ENCODE data around the gene MAP3K20.
"Not testable (repeated sequence)": the region's sequence is repeated elsewhere in the genome, so short reads cannot be mapped to it uniquely, and the experiment has no call there.

The MAP3K20 gene

DNA sequence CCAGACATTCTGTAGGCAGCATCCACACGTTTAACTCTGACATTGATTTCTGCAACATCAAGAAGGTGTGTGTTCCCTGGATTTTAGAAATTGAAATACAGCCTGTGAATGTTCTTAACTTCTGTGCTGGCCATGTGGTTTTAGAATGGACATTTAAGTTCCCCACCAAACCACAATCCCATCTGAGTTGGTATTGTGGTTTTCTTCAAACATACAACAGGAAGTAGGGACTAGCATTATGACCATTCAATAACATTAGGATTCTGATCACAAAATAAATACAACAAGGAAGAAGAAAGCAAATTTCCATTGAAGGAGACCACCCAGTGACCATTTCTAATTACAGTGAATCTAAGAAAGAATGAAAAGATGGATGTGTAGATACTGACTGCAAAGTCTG is 51.2 kb downstream of the MAP3K20 start:
- no peak for DNase-seq (ENCODE audit: low spot score)

- DNase-seq (ENCODE audit: low spot score) = not testable (repeated sequence)
Measured at GRCh38 chr2:173128132-173128531, 52.5 kb downstream of the MAP3K20 start.

GRCh38 chr2:173130496-173131465 is 55.1 kb downstream of the MAP3K20 start:
- DNase-seq (ENCODE audit: low spot score) = no peak

GRCh38 chr2:173132531-173132930 is 56.9 kb downstream of the MAP3K20 start:
- no peak for DNase-seq (ENCODE audit: low spot score)

DNA sequence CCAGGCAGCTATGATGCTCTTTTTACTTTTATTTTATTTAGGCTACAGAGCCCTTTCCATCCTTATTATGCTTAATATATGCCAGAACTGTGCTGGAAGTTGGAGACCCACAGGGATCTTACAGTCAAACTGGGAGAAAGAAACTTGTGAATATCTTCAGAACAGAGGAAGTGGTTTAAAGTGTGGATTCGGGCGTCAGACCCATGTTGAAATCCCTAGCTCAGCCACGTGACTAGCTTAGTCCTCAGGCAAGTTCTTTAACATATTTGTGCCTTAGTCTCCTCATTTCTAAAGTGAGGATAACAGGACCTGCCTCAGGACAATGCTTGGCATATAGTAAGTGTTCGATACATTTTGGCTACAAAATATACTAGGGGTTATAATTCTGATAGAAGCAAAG is 59.1 kb downstream of the MAP3K20 start:
- DNase-seq (ENCODE audit: low spot score) = no peak

- DNase-seq (ENCODE audit: low spot score) = no peak
Measured at GRCh38 chr2:173136067-173136466, 60.4 kb downstream of the MAP3K20 start.

GRCh38 chr2:173136599-173136998 is 61.0 kb downstream of the MAP3K20 start:
- no peak for DNase-seq (ENCODE audit: low spot score)

DNA sequence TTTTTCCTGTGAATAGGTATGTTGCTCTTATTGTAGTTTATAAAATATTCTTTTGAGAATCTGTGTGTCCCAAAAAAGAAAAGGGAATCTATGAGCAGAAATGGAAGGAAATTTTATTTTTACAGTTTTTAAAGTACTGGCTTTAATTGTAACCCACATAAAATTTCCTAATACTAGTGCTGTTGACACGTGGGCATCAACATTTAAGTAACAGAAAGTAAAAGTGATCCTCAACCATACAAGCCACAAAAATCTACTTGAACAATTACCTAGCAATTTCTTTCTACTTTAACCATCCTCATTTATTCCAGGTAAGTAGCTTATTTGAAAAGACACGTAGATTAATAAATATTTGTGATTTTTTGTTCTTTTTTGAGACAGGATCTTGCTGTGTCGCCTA is 62.0 kb downstream of the MAP3K20 start:
- no peak for DNase-seq (ENCODE audit: low spot score)

- DNase-seq (ENCODE audit: low spot score) = no peak
Measured at GRCh38 chr2:173138962-173139361, 63.3 kb downstream of the MAP3K20 start.

DNA sequence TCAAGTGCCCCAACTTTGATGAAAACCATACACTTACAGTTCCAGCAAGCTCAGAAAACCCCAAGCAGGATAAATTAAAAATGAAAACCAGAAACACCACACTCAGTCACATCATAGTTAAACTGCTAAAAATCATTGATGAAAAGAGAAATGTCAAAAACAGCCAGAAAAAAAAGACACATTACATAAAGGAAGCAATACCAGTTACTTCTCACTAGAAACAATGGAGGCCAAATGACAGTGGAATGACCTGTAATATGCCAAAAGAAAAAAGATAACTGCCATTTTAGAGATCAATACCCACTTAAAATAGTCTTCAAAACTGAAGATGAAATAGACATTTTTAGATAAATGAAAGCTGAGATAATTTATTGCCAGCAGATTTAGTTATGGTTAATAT is 66.0 kb downstream of the MAP3K20 start:
- no peak for DNase-seq (ENCODE audit: low spot score)

GRCh38 chr2:173145454-173145853 is 69.8 kb downstream of the MAP3K20 start:
- DNase-seq (ENCODE audit: low spot score) = no peak

DNA sequence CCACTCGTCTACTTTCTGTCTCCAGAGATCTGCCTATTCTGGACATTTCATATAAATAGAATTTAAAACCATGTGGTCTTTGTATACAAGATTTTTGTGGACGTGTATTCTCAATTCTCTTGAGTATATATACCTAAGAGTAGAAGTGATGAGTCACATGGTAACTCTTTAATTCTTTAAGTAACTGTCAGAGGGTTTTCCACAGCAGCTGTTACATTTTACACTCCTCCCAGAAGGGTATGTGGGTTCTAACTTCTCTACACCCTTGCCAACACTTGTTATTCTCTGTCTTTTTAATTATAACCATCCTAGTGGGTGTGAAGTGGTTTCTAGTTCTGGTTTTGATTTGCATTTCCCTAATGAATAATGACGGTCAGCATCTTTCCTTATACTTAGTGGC is 70.9 kb downstream of the MAP3K20 start:
- no peak for DNase-seq (ENCODE audit: low spot score)

DNA sequence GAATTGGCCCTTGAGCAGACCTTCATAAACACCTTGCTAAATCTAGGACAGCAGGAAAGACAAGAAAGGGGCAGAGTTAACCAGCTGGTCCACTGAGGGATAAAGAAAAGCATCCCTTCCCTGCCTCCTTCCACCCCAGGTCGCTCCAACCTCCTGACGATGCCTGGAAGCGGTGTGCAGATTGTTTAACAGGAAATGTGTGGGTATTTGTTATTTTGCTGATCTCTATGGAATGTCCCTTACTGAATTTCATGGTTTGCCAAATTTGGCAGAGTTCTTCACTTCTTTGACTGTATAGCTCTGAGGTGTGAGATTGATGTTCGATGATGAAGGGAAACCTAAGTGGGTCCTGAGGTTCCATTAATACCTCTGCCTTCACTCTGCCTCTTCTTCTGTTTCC is 72.9 kb downstream of the MAP3K20 start:
- no peak for DNase-seq (ENCODE audit: low spot score)

- DNase-seq (ENCODE audit: low spot score) = no peak
Measured at GRCh38 chr2:173149491-173149890, 73.8 kb downstream of the MAP3K20 start.

GRCh38 chr2:173150087-173150486 is 74.4 kb downstream of the MAP3K20 start:
- DNase-seq (ENCODE audit: low spot score) = no peak

- DNase-seq (ENCODE audit: low spot score) = no peak
Measured at GRCh38 chr2:173150963-173151362, 75.3 kb downstream of the MAP3K20 start.

- peak; percentile 27 for DNase-seq (ENCODE audit: low spot score)
Measured at GRCh38 chr2:173151671-173152401, 76.2 kb downstream of the MAP3K20 start.

DNA sequence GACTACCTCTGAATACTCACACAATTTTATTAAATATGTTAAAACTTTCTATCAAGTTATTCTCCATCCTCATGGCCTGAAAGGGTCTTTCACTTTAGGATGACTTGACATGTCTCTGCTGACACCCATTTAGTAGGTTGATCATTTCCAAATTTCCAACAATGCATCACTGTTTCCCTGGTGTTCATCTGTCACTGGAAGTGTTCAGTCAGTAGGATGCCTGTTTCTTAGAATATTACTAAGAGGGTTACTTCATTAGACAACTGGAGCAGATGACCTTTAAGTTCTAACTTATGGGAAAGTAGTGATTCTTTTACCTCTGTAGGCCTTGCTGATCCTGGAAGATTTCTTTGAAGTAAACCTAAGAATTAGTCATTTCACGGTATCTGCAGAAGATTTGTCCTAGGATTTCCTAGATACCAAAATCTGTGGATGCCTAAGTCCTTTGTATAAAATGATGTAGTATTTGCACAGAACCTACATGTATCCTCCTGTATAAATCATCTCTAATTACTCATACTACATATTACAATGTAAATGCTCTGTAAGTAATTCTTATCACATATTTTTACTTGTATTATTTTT is 77.7 kb downstream of the MAP3K20 start:
- DNase-seq (ENCODE audit: low spot score) = no peak

DNA sequence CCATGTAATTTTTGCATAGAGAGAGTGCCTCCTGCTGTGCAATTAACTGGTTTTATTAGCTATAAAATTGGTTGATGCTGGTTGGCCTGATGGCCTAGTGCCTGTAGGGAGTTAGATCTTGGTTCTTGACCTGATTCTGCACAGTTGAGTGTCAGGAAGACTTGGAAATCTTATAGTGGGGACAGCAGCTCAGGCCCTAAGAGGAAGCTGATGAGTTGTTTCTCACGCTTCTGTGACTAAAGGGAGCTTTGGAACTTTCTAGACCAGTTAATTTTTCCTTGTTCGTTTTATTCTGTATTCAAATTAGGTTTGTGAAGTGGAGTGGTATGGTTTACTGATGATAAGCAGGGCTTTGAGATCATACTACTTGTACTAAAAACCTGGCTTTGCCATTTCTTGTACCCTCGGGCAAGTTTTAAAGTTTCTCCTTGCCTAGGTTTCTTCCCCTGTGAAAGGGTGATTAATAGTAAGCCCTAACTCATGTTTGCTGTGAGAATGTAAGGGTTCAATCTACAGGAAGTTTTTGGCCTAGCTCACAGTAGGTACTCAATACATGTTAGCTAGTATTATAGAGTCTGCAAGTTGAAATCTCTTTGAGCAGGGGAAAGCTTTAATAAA is 82.1 kb downstream of the MAP3K20 start:
- DNase-seq (ENCODE audit: low spot score) = no peak

DNA sequence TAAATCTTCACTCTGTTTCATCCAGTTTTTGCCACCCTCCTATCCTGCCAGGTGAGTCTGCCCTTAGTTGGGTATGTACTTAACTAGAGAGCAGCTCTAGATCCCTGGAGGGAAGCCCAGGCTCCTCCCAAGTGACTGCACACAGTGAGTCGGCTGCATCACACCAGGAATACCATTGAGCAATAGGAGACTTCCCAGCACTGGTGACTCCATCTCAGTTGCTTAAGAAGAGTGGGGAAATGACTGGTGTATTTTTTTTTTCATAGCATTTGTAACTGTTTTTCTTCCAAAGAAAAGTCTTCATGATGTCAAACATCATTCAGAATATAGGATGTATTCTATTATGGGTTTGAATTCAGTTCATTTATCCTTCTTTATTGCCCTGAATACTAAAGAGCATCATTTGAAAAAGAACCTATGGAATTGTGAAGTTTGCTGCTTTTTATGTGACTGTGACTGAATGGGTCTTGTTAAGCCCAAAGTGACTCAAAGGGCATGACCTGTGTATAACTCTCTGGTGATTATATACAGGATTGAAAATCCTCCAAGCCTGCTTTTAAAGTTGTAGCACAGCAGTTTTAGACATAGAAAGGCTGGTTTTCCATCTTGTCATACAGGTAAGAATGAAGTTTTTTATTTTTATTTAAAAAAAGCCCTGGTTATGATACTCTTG is 84.3 kb downstream of the MAP3K20 start:
- peak; percentile 33 for DNase-seq (ENCODE audit: low spot score)

GRCh38 chr2:173160618-173161017 is 85.0 kb downstream of the MAP3K20 start:
- DNase-seq (ENCODE audit: low spot score) = no peak

DNA sequence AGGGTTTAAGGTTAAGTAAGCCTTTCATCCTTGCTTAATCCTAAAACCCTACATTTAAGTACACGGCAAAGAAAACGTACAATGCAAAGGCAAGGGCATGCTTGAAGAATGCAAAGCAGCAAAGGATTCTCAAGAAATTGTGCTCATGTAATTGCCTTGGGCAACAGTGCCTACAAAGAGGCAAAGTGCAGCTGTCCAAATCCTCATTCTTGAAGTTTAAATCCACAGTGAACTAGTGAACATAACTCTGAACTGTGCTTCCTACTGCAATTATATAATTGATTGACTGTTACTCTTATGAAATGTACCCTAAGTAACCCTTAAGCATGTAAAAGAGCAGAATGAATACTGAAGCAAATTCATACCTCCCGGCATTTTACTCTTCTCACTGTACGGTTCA is 85.4 kb downstream of the MAP3K20 start:
- DNase-seq (ENCODE audit: low spot score) = no peak

Measured in LoVo (cell line).